Bone marrow (tissue), 2 donors: ENCODE data around the gene TJP1.
"Not testable (repeated sequence)": the region's sequence is repeated elsewhere in the genome, so short reads cannot be mapped to it uniquely, and the experiment has no call there.

Experiments used
- DNase-seq, 2 donors: peaks; one replicate each; lab custom pipeline; 2025; lab: John Stamatoyannopoulos, UW

The TJP1 gene

DNA sequence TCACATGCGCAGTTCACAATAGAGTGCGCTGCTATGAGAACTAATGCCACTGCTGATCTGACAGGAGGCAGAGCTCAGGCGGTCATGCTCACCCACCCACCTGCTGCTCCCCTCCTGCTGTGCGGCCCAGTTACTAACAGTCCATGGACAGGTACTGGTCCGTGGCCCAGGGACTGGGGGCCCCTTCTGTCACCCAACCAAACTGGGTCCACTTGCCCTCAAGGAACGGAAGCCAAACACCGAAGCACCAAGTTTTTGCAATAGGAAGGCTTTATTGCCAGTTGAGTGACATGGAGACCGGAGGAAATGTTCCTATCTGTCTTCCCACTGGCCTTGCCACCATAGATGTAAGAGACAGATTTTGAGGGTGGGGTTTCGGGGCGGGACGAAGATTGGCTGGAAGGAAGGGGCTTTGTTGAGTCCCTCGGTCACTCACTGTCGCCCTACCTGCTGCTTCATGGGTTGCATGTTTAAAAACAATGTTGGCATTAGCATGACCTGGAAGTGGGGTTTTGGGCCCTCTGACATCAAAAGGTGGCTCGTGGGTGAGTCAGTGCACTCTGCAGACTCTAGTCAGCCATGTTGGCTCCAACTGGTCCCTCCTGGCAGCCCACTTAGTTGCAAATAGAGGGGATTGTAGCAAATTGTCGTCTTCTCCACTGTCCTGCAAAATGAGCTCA, 141.0 kb downstream of the TJP1 start:
- no peak for DNase-seq

DNA sequence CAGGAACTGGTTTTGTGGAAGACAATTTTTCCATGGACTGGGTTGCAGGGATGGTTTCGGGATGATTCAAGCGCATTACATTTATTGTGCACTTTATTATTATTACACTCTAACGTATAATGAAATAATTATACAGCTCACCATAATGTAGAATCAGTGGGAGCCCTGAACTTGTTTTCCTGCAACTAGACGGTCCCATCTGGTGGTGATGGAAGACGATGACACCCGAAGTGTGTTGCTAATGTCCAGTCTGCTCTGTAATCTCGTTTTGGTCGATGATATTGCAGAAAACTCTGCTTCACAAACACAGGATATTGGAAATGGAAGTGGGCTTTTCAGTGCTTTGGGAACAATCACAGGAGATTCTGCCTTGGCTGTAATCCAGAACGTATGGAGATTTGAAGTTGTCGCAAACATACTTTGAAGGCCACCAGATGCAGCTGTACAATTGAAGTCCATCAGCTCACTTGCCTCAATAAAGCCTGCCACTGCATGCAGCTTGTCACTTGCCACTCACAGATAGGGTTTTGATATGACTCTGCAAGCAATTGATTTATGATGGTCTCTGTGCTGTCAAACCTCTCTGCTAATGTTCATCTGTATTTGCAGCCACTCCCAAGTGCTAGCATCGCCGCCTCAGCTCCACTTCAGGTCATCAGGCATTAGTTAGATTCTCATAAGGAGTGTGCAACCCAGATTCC, 141.7 kb downstream of the TJP1 start:
- DNase-seq = no peak

DNA sequence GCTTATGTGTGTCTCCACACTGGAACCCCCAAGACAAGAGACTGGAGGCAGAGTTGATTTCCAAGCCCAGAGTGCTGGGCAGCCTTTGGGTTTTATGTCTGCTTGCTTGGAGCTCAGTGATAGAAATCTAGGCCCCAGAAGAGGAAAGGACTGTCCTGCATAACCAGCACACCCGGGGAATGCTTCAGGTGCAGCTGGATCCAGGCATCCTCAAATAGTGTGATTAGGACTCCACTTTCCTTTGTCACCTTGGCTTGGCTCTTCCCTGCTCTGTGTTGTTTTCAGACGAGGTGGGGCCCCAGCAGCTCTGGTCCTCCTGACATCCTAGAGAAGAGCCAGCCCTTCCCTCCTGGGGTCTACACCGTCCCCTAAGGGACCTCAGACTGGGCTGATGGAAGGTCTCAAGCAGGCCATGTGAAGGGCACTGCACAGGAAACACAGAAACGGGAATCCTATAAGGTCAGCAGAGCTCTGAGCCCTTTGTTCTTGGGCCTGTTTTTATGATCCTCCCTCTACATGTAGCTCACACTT, 143.7 kb downstream of the TJP1 start:
- no peak for DNase-seq

DNA sequence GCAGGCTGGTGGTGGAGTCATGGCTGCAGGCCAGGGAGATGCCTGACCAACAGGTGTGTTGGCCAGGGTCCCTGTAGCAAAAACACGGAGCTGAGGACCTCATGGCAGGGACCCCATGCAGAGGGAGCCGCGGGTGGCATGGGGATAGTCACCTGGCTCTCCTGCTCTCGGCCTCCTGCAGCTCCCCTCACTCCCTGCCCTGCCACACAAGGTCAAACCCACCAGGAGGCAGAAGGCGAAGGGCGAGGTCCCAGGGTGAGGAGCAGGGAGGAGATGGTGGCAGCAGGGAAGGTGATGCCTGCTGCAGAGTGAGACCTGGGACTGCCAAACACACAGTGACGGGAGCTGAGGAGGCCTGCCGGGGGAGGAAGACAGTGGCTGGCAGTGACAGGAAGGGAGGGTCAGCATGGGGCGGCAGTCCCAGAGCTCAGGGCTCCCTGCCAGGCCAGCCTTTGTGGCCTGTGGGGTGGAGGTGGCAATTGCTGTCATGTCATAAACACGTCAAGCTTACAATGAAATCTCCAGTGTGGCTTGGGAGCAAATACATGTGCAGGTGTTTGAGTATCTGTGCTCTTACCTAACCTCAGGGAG, 144.3 kb downstream of the TJP1 start:
- no peak for DNase-seq

DNA sequence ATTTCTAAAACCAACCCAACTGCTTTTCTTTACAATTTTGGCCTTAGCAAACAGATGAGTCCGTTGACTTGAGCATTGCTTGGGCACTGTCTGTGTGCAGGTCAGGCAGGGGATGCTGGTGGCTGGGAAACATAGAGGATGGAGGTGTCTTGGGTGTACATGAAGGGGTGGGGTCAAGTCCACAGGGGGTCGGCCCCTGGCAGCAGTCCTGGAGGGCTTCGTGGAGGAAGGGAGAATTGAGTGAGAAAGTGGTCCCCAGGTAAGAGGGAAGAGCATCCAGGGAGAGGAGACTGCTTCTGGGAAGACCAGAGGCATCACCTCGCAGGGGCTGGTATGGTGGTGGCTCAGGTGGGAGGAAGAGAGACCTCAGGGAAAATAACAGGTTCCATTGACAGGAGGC, 144.8 kb downstream of the TJP1 start:
- no peak for DNase-seq

DNA sequence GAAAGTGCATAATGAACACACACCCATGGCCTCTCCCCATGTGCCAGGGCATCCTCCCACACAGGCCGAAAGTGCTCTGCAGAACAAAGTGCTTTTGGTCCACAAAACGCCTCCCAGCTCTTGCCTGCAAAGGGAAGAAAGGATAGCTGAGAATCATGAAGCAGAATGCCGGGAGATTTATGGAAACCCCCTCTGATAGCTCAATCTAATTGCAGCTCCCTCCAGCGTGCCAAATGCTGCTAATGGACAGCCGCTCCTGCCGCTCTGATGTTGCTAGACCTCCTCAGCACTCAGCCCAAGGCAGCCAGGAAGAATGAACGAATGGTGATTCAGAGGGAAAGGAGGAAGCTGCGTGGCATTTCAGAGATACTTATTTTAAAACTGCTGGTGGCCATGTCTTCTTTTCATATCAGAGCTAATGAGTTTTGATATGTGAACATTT, 145.3 kb downstream of the TJP1 start:
- DNase-seq = no peak

DNA sequence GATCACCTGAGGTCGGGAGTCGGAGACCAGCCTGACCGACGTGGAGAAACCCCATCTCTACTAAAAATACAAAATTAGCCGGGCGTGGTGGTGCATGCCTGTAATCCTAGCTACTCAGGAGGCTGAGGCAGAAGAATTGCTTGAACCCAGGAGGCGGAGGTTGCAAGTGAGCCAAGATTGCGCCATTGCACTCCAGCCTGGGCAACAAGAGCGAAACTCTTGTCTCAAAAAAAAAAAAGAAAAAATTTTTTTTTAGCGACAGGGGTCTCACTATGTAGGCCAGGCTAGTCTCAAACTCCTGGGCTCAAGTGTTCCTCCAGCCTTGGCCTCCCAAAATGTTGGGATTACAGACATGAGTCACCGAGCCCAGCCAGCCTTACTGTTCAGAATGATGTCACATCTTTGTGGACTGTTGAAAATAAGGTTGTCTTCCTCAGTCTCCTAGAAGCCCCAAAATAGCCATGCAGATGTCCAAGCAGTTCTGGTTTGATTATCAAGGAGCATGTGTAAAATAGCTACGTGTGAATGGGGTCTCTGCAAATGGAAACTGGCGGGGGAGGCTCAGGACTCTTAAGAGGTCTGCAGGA, 145.8 kb downstream of the TJP1 start:
- not testable (repeated sequence) for DNase-seq

DNA sequence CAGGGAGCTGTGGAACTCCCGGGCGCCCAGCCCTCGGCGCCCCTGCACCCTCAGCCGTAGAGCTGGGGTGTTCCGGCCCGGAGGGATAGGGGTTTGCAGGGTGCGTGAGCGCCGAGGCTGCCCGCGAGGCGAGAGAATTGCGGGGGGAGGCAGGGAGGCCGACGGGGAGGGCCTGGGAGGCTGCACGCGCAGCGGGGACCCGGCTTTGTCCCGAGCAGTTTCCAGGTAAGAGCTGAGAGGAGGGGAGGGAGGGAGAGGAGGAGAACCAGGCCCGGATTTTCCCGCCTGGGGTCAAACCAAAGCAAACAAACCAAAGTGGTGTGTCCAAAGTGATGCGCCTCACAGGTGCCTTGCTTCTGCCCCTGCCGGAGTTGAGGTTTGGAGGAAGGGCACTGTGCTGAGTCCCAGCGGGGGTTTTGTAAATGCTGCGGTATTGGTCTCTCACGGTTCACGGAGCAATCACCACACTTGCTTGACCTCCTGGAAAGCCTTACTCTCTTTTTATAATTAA, 146.4 kb downstream of the TJP1 start:
- no peak for DNase-seq

DNA sequence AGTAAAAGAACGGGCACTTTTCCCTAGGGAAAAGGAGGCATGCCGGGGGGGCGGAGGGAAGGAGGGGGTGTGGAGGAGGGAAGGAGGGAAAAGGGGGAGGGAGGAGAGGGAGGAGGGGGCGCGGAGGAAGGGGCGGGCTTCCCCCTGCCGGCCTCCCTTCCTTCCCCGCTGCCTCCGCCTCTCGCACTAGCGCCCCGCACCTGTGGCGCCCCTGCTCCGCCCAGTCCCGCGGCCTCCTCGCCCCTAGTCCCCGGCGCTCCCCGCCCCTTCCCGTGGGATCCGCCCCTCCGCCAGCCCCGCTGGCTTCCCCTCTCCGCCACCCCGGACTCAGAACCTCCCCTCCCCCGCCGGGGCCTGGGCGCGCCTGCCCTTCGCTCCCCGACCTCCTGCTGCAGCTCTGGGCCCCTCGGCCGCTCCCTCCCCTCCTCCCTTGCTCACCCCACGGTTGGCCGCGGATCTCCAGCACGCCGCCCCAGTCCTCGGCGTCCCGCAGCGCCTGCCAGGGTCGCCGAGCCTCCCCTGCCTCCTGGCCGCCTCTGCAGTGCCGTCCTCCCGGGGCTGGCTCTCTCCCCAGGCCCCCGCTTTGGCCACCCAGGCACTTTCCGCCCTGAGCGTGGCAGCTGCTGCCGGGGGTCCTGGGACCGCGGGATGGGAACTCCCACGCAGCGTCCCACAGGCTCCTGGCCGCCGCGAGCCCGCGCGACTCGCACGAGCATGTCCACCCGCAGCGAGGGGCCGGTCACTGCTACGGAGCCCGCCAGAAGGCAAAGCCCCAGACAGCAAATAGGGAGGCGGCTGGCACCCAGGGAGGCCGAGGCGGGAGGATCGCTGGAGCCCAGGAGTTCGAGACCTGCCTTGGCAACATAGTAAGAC, 147.4 kb downstream of the TJP1 start:
- no peak for DNase-seq

DNA sequence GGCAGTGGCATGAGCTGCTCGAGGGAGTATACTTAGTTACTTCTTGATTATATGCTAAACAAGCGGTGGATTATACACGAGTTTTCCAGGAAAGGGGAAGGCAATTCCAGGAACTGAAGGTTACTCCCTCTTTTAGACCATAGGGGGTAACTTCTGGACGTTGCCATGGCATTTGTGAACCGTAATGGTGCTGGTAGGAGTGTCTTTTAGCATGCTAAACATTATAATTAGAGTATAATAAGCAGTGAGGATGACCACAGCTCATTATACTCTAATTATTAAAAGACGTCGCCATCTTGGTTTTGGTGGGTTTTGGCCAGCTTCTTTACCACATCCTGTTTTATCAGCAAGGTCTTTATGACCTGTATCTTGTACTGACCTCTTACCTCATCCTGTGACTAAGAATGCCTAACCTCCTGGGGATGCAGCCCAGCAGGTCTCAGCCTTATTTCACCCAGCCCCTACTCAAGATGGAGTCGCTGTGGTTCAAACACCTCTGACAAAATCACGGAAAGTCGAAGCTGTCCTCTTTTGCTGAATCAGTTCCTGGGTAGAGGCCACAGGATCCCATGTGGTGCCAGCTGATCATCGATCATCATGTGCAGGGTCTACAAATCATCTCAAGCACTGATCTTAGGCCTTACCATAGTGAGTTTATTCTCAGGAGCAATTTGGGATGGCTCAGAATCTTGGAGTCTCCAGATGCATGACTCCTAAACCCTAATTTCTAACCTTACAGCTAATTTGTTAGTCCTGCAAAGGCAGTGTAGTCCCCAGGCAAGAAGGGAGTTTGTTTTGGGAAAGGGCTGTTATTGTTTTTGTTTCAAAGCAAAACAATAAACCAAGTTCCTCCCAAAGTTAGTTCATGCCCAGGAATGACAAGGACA, 149.1 kb downstream of the TJP1 start:
- no peak for DNase-seq

DNA sequence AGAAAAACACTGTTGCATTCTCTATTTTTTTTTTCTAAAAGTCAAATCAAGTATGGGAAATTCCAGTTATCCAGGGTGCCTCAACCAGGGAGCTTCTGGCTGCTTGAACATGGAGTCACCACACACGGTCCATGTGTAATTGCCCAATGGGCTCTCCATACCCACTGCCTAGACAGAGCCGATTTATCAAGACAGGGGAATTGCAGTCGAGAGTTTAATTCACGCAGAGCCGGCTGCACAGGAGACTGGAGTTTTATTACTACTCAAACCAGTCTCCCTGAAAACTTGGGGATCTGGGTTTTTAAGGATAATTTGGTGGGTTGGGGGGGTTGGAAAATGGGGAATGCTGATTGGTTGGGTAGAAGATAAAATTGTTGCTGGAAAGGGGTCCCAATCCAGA, 149.8 kb downstream of the TJP1 start:
- DNase-seq = no peak

DNA sequence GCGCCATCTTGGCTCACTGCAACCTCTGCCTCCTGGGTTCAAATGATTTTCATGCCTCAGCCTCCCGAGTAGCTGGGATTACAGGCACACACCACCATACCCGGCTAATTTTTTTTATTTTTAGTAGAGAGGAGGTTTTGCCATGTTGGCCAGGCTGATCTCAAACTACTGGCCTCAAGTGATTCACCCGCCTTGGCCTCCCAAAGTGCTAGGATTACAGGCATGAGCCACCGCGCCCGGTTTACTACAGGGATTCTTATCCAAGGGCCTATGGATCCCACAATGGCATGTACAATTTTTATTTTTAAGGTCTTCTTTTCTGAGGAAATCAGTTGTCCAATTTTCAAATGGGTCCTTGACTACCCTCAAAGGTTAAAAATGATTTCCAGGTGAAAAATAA, 150.2 kb downstream of the TJP1 start:
- not testable (repeated sequence) for DNase-seq

DNA sequence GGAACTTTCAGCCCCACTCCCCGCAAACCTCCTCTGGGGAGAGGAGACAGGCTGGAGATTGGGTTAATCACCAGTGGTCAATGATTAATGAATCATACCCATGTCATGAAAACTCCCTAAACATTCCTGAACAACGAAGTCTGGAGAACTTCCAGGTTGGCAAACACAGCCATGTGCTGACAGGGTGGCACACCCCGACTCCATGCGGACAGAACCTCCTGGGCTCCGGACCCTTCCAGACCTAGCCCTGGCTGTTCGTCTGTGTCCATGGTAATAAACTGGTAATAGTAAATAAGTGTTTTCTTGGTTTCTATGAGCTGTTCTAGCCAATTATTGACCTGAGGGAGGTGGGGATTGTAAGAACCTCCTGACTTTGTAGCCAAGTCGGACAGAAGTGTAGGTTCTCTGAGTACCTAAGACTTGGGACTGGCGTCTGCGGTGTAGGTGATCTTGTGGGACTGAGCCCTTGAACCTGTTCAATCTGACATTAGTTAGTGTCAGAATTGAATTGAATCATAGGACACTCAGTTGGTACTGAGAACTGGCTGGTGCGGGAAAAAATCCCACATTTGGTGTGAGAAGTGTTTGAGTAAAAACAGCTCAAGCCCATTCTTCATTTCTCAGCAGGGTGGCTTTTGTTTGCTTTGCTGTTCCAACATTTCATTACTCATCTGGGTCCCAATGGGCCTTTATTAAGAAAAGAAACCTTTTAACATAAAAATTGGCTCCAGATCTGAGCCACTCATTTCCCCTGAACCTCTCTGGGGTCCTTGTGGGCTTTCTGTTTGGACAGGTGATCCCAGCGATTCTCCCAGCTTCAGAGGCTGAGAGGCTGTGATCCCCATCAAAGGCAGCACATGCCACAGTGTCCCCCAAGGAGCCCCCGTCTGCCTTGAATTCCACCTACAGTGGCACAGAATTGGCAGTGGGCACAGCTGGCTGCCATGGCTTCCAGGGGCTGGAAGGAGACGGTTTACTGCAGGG, 151.0 kb downstream of the TJP1 start:
- DNase-seq = no peak

DNA sequence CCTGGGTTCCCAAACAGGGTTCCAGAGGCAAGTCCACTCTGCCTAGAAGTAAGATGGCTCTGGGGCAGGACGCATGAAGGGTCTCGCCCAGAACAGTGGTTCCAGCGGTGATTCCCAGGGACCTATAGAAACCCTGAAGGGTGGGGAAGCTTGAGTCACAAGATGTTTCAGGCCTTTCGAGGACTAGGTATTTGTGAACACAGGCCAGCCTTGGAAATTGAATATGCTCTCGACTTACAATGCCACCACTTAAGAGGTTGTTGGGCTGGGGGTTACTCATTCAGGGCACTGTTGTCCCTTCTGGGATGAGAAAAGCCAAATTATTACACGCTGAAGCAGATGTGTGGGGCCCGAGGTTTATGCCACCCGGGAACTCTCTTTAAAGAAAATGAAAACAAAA, 152.0 kb downstream of the TJP1 start:
- no peak for DNase-seq

DNA sequence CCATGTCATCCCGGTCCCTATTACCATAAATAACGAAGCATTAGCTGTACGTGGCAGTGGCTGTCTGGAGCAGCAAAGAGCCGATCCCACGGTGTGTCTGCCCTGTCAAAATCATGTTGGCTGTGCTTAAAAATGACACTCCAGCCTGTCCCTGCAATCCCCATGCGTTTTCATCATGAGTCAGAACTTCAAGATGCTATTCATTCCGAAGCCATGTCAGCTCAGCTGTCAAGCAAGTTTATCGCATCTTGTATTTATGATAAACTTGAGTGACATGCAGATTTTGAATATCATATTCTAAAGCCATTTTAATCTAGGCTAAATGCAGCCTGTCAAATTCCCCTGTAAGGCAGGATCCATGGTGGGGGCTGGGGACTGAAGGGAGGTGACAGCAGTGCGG, 152.4 kb downstream of the TJP1 start:
- no peak for DNase-seq

DNA sequence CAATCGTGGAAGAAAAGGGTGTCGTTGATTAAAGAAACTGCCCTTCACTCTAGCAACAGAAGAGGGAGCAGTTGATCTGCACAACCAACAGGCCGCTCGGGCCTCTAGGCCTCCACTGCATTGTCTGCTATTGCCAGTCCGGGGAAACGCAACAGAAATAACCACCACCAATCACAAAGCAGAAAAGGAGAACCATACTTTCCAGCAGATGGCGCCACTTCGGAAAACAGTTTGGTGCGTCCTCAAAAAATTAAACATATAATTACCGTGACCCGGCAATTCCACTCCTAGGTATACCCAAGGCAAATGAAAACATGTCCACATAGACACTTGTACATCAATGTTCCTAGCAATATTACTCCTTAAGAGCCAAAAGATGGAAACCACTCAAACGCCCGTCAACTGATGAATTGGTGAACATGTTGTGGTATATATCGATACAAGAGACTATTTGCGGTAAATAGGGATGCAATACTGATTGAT, 154.1 kb downstream of the TJP1 start:
- DNase-seq = no peak

DNA sequence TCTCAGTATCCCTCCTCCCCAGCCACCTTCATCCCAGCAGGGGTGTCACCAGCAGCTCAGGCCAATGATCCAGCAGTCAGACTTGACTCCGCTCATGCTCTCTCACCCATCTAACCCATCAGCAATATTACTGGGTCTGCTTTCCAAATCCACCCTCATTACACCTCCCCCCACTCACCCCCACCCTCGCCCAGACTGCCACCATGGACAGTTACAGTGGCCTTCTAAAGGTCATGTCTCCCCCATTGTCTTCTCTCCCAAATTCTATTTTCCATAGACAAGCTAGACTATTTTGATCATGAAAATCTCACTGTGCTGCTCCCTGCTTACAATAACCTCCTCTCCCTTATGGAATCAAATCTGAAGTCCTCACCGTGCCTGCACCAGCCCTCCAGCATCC, 156.0 kb downstream of the TJP1 start:
- no peak for DNase-seq

DNA sequence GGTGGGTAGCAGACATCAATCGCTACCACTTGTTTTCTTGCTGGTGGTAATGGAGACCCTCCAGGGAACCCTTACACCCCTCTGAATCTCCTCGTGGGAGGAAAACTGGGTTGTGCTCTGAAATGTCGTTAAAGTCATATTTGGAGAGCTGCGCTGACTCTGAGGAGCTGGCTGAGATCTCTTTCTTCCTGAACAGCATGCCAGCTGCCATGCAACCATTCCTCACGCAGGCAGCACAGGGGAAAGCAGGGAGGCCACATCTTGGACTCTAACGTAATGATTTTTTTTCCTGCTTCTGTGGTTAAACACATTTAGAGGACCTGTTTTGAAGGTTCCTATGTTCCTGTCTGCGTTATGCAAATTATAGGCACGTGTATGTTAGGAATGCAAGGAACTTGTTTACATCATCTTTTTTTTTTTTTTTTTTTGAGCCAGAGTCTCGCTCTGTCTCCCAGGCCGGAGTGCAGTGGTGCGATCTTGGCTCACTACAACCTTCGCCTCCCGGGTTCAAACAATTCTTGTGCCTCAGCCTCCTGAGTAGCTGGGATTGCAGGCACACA, 156.7 kb downstream of the TJP1 start:
- no peak for DNase-seq

DNA sequence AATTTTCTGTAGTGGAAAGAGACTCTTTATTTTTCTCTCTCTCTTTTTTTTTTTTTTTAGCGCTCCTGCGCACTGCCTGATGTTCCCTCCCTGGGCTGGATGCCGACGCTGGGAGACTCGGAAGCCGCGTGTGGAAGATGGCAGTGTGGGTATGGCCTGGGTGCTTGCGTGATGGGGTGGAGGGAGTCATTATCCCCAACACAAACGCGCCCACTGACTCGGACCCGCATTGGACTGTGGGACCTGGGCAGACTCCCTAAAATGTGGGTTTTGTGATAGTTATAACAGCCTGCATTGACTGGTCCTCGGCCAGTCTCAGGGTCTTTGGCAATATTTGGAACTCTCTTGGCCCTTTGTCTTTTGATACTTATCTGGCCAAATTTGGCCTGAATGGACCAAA, 157.9 kb downstream of the TJP1 start:
- no peak for DNase-seq
